GM21717 (cell line): ENCODE data around the gene STPG3.

Experiments
- ATAC-seq: cut with Tn5 transposase; IDR thresholded peaks from one replicate; pipeline ENCODE4 v1.9.1; 2021; ENCODE audit warnings: mild to moderate bottlenecking, moderate library complexity; ENCODE audit not compliant: unreplicated experiment

Gene STPG3

DNA sequence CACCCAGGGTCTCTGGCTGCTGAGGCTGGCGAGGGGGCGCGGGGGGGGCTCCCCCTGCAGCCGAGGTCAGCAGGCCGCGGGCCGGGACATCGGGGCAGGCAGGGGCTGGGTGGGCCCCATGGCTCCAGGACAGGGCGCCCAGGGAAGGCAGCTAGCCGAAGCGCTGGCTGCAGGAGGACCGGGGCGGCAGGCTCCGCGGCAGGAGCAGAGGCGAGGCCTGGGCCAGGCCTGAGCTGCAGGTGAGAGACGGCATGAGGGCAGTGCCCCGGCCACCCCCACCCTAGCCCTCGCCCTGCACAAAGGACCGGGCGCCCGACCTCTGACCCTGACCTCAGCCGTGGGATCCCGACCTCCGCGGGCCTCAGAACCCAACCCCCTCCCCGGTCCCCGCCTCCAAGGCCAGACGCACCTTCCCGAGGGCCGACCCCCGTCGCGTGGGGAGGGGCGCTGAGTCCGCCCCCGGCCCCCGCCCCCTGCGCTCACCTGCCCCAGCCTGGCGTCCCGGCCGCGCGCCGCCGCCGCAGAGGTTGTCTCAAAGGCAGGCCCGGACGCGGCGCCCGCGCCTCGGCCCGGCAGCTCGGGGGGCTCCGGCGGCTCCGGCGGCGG, 29.5 kb upstream of the STPG3 start:
- no peak for ATAC-seq

DNA sequence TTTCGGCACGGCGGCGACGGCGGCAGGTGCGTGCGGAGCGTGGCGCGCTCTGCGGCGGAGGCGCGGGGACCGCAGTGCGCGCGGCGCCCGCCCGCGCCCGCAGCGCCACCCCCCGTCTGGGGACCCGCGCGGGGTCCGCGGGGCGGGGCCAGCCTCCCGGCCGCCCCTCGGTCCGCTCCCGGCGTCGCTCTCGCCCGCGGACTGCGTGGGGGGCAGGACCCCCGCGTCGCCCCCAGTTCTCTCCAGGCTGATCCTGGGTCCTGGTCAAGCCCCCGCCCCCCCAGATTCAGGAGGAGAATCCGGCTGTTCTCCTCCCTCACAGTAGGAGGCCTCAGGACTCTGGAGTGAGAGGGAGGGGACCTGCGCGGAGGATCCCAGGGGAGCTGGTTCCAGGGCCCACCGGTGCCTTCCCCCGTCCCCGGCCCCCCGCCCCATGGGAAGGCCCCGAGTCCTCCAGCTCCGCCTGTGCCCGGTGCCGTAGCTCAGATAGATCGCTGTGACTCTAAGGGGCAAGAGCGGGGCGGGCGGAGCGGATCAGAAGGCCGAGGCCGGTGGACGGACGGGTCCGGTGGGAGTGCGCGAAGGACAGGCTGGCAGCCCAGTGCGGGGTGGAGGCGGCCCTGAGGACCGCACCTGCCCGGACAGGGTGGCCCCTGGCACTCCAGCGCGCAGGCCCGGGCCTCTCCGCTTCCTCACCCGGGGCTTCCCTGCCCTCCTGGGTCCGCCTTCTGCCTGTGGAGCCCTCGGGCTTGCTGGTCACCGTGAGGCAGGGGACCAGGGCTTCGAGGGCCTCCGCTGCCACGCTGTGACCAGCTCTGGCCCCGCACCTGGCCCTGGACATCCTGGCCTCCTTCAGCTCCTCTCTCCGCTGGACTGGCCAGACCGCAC, 28.7 kb upstream of the STPG3 start, which contains the start of gene RNF208:
TSS of gene RNF208 (minus strand) at position 51 of the 888 bp plus-strand sequence. CDS start 1,028 bp downstream, outside the sequence.
- ATAC-seq, result no peak

DNA sequence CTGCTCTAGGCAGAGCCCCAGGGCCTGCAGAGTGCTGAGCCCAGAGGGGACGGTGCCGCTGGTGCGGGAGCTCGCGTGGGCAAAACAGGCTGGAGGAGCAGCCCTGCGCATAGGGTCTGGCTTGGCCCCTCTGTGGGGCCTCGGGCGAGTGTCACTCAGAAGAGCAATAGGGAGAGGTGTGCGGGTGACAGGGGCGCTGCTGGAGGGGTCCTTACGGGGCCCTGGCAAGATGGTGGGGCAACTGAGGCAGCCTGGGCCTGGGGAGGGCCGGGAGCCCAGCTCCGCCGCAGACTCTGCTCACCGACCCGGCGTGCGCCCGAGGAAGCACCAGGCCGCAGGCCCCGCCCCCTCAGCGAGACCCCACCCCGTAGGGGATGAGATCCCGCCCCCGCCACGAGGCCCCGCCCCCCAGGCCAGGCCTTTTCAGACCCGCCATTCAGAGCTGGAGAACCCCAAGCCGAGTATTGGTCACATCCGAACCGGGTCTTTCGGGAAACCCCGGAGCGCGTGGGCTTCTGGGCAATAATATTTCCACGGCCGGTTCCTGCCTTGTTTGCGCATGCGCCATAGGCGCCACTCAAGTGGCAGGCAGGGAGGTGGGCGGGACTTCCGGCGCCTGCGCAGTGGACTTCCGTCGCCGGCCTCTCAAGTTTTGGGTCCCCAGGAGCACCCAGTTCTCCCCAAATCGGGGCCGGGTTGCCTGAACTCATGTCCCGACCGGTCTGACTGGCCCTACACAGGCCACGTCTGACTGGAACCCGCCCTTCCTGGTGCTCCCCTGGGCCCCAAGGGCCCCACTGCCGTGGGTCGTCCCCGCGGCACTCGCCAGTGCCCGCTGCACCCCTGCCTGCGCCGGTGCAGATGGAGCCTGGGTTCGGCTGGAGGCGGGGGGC, 27.8 kb upstream of the STPG3 start:
- ATAC-seq, result peak; percentile 48

DNA sequence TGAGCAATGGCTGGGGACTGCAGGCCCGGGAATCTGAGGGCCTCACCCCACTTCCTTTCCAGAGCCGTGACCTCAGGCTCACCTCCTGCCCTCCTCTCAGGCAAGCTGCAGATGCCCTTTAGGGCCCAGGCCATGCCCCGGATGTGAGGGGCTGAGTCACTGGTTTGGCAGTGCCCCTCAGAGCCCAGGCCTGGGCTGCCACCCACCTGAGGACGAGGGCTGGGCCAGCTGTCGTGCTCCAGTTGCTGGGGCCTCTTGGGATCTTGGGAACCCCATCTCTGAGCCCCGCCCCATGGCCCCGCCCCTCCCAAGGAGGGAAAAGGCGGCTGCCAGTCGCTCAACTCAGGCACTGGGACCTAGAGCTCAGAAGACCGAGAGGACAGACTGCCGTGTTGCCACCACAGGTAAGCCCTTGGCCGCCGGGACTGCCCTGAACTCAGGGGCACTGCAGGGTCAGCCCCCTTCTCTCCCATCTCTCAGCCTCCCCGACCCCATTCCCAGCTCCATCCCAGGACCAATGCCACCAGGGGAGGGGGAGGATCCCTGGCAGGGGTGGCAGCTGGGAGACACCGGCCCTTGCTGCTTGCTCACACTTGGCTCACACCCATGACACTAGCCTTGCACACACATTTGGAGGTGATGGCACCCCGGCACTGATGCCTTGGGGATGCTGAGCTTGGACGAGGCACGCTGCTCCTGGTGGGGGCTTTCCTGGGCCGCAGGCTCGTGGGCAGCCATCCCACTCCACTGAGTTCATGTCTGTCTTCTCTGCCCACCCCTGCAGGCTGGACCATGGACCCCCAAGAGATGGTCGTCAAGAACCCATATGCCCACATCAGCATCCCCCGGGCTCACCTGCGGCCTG, 26.0 kb upstream of the STPG3 start, which contains the start of gene CYSRT1:
TSS of gene CYSRT1 (plus strand) at position 345 of the 865 bp plus-strand sequence. CDS start at position 793, 448 bp downstream.
- no peak for ATAC-seq

DNA sequence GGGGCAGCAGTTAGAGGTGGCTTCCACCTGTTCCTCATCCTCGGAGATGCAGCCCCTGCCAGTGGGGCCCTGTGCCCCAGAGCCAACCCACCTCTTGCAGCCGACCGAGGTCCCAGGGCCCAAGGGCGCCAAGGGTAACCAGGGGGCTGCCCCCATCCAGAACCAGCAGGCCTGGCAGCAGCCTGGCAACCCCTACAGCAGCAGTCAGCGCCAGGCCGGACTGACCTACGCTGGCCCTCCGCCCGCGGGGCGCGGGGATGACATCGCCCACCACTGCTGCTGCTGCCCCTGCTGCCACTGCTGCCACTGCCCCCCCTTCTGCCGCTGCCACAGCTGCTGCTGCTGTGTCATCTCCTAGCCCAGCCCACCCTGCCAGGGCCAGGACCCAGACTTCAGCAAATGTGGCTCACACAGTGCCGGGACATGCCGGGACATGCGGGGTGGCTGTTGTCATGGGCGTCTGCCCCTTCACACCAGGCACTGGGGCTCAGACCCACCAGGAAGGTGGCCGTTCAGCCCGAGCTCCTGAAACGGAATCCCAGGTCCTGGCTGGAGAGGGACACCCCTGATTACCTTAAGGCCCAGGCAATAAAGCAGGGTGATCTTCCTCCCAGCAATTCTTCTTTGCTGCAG, 25.3 kb upstream of the STPG3 start:
- ATAC-seq, result no peak

DNA sequence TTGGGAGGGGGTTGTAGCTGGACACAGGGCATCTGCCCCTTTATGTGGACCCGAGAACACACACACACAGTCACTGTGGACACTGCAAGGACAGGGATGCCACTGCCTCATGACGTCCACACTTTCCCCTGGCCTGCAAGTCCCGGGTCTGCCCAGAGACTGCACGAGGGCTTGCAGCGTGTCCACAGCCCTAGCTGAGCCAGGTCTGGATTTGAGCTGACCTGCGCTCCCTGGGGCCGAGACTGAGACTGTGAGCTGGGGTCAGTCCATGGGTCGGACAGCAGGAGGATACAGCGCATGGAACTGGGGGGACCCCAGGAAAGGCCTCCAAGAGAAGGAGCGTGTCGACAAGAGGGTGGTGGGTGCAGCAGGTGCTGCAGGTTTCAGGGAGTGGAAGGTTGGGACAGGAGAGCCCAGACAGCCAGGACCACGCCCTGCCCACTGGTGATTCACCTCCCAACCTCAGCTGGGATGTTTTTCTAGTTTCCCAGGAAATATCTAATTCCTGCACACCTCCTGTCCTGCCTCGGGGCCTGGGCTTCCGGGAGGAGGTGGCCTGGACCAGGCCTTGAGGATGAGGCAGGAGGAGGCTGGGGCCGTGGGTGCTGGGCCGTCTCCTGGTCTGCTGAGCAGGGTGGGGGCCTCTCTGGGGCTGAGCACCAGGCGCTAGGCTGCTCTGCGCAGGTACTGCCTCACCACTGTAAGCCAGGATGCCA, 24.6 kb upstream of the STPG3 start:
- ATAC-seq, result no peak

DNA sequence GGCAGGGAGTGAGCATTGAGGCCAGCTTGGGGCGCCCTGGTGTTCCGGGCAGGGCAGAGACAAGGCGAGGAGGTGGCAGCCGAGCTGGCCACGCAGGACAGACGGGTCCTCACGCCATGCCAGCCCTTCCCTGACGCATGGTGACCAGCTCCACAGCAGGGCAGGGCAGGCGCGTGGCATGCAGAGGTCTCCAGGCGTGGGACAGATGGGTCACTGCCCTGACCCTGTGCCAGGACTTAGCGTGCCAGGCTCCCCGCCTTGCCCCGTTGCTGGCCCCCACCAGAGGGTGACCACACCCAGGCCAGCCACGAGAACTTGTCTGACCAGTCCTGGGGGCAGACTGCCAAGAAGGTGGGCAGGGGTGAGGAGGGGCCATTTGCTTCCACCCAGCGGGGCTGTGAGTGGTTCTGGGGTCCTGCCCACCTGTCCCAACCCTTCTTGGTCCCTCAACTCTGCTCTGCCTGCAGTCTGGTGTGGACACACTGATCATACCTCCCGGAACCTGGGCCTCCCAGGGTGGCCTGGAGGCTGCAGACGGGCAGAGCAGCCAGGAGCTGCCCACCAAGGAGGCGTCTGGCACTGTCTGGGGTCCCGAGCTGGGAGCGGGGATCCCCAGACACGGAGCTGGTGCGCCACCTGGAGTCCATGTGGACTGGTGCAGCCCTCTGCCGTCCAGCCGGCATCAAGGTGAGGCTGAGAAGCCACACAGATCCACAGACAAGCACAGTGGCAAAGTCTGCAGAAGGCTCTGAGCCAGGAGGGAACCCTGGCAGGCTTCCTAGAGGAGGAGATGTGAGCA, 23.8 kb upstream of the STPG3 start, which contains the start of gene RNF224:
TSS of gene RNF224 (plus strand) at position 449 of the 799 bp plus-strand sequence. CDS start 834 bp downstream, outside the sequence.
- no peak for ATAC-seq

DNA sequence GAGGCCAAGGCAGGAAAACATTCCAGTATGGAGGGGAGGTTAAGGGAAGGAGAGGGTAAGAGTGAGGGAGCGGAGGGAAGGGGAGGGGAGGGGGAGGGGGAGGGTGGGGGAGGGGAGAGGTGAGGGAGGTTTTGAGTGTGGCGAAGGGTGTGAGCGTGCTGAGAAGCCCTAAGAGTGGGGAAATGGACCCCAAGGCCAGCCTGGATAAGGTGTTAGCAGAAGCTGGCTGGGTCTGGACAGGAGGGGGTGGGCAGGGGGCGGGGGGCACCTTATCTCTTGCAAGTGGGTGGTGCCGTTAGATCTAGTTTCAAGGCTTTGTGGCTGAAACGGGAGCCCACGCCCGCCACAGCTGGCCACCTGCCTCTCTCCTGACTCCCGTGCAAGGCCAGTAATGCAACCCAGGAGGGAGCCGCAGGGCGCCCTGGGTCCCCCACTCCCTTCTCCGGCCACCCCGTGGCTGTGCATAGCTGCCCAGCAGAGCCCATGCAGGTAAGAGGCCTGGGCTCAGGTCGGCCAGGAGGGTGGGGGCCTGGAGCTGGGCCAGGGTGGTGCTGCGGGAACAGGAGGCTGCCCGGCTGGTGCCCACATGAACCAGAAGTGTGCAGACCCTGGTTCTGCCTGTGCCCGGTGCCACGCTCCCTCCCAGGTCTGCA, 23.1 kb upstream of the STPG3 start:
- no peak for ATAC-seq

DNA sequence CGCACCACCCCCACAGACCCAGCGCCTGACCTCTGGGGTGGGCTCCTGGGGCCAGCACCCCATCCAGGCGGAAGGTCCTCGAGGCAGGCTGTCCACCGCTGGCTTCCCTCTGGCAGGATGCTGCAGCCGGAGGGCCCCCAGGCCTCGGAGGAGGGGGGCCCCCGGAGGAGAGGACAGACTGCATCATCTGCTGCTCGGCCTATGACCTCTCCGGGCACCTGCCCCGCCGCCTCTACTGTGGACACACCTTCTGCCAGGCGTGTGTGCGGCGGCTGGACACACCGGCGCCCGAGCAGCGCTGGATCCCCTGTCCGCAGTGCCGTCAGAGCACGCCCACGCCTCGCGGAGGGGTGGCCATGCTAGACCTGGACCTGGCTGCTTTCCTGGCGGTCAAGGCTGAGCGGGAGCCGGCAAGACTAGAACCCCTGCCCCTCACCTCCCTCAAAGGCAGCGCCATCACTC, 22.5 kb upstream of the STPG3 start:
- ATAC-seq, result no peak

DNA sequence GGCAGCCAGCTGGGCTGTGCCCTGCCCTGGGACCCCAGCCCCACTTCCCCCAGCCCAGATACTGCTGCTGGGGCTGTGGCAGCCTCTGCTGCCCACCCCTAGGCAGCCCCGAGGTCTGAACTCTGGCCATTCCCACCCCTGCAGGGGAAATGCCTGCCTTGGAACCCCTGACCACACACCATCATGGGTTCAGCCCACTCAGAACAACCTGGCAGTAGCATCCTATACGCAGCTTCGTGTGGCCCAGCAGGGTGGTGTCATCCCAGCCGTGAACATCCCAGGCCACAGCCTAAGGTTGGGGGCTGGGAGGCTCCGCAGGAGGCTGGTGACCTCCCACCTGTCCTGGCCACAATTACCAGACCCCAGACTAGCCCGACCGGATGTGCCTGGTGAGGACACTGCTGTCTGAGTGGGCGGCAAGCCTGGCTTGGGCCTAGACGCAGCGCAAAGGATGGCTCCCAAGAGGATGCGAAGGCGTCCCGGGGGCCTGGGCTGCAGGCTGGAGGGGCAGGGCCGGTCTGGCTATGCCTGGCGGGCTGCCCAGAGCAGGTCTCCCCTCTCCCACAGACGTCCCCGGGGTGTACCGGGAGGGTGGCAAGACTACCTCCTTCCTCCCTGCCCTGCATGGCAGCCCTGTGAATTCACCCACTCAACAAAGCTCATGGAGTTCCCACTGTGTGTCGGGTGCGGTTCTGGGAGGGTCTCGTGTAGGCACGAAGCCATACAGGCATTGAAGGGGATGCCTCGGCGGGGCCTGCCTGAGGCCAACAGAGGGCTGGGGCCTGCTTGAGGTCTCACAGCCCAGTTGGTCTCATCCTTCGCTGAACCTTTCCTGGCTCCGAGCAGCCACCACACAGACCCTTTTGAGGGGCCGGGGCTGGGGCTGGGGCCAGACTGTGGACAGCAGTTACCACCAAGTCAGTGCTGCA, 21.9 kb upstream of the STPG3 start:
- ATAC-seq, result no peak

DNA sequence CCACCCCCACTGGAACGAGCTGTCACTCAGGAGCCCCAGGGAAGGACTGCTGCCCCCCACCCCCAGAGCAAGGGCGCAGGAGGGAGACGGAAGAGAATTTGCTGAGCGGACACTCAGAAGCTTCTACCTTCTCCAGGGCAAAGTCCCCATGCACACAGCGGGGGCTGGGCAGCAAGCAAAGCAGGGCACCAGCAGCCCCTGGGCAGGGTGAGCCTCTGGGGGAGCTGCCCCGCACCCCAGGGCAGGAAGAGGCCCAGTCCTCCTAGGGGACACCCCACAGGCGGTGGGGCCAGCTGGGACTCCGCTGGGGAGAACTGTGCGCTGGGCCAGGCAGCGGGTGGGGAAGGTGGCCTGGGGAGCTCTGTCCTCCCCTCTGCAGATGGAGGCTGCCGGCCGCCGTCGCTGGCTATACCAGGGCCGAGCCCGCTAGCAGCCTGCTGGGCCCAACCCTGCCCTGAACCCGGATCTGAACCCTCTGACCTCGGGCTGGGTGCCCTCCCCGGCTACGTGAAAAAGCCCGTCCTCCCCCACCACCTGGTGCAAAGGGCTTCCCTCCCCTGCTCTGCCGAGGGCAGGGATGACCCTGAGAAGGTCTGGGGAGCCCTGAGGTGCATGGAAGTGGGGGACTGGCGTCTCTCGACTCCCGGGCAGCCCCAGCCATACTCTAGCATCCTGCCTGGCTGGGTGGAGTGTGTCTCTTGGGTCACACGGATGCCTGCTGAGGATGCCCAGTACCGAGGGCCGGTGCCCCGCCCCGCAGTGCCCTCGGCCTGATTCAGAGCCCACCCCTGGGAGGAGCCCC, 21.0 kb upstream of the STPG3 start:
- ATAC-seq, result no peak

DNA sequence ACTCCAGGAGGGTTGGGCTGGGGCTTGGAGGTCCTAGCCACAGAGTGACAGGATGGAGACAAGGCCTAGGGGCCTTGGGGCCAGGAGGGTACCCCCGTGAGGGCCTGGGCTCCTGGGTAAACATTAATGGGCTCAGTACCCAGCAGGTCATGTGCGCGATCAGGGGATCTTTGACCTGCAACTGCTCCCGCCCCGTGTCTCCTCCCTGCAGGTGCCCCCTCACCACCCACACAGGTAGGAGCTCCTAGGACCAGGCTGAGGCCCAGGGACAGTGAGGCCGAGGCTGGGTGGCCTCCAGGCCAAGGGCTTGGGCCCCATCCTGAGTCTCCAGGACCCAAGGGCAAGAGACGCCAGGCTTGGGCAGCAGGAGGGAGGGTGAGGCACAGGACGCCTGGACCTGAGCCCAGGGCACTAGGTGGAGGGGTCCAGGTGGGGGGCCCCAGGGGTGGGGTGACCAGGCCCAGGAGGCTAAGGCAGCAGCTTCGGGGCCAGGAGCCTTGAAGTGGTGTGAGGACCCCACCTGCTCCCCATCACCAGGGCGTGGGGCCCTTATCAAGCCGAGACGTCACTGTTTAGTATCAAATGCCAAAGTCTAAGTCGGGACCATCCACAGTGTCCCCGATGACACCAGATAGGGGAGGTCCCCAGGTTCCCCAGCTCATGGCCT, 20.2 kb upstream of the STPG3 start, which contains the start of gene SLC34A3:
TSS of gene SLC34A3 (plus strand) at position 197 of the 667 bp plus-strand sequence. CDS start 802 bp downstream, outside the sequence.
- no peak for ATAC-seq

DNA sequence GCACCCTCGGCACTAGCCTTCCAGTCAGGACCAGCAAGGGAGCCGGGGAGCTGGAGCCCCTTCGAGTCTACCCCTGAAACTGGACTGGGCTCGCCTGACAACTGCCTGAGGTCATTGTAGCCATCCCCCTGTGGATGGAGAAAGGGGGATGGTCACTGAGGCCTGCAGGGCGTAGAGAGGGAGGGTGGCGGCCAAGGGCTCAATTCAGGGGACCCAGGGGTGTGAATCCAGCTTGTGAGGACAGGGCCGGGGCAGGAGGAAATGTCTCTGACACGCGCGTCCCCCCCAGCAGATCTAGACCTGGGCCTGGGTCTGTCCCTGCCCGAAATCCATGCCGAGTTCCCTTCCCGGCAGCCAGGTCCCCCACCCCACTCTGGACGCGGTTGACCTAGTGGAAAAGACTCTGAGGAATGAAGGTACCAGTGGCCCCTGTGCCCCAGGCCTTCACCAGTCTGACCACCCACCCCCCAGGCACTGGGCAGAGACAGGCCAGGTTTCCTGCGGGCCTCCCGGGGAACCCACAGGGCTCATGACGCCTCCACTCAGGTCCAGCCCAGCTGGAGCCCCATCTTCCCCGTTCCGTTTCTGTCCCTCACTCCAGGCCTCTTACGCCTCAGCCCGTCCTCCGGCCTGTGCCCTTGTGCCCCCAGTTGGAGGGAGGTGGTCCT, 19.6 kb upstream of the STPG3 start:
- ATAC-seq, result no peak

DNA sequence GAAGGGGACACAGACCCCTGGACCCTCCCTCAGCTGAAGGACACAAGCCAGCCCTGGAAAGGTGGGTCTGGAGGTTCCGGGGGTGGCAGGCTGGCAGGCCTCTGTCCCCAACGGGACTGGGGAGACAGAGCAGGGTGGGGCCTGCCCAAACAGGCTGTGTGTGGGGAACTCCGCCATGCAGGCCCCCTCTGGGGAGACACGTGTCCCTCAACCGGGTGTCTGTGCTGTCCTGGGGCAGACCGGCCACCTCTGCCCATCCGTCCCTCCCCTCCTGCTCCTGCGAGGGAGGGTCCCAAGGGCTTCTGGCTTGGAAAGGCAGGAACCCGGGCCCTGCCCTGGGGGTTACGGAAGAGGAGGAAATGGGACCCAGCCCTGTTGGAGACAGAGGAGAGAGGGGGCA, 19.0 kb upstream of the STPG3 start:
- no peak for ATAC-seq
